HPDE6-E6E7 (cell line): ENCODE results near the gene PLTP.

ENCODE experiments used
- DNase-seq: peaks from one replicate; pipeline ENCODE4 v3.0.0; 2011; ENCODE audit warnings: missing footprints; ENCODE audit errors: extremely low spot score

The PLTP gene

GRCh38 chr20:45898285-45898684 is 13.7 kb downstream of the PLTP start:
- no peak for DNase-seq

GRCh38 chr20:45897692-45898091 is 14.3 kb downstream of the PLTP start:
- no peak for DNase-seq

- no peak for DNase-seq
Measured at GRCh38 chr20:45897289-45897688, 14.7 kb downstream of the PLTP start.

- no peak for DNase-seq
Measured at GRCh38 chr20:45896641-45897161, 15.3 kb downstream of the PLTP start.

GRCh38 chr20:45894797-45895196 is 17.2 kb downstream of the PLTP start:
- no peak for DNase-seq

GRCh38 chr20:45893831-45894230 is 18.1 kb downstream of the PLTP start:
- no peak for DNase-seq

GRCh38 chr20:45892828-45893500 is 19.0 kb downstream of the PLTP start:
- peak; percentile 54 for DNase-seq

- DNase-seq, result peak; percentile 69
Measured at GRCh38 chr20:45892049-45892825, 19.7 kb downstream of the PLTP start.

- DNase-seq, result peak; percentile 100
Measured at GRCh38 chr20:45890985-45891983, 20.7 kb downstream of the PLTP start, which contains the start of the genes CTSA and NEURL2. CTSA (plus strand) TSS chr20:45891335; CDS start chr20:45891569, 234 bp downstream. NEURL2 (minus strand) TSS chr20:45891208; CDS start chr20:45890991, 217 bp downstream.

- peak; percentile 53 for DNase-seq
Measured at GRCh38 chr20:45890077-45890984, 21.6 kb downstream of the PLTP start.

GRCh38 chr20:45888681-45889080 is 23.3 kb downstream of the PLTP start:
- DNase-seq, result no peak

- no peak for DNase-seq
Measured at GRCh38 chr20:45887346-45887715, 24.6 kb downstream of the PLTP start, which contains the start of gene SPATA25. SPATA25 (minus strand) TSS chr20:45887622; CDS start chr20:45887590, 32 bp downstream.

GRCh38 chr20:45886590-45887345 is 25.2 kb downstream of the PLTP start:
- DNase-seq, result no peak

GRCh38 chr20:45883100-45883469 is 28.9 kb downstream of the PLTP start:
- DNase-seq, result no peak

GRCh38 chr20:45882469-45883099 is 29.4 kb downstream of the PLTP start:
- DNase-seq, result no peak

GRCh38 chr20:45880988-45881788 is 30.8 kb downstream of the PLTP start, which contains the start of gene ZSWIM1:
ZSWIM1 (plus strand) TSS chr20:45881227; CDS start chr20:45882593, 1,366 bp downstream.
- DNase-seq, result peak; percentile 100

GRCh38 chr20:45878076-45878761 is 33.7 kb downstream of the PLTP start:
- DNase-seq, result no peak

GRCh38 chr20:45874576-45874975 is 37.4 kb downstream of the PLTP start:
- DNase-seq, result no peak
